GM23338 (cell line): Measurements from ENCODE around the gene VSX1. TPM values are rescaled to one million over a fixed set of nuclear protein-coding genes. Genes with fewer than 3 reads are reported as not detected.

Experiments
- ATAC-seq: fragments of 200-7000 bp; cut with Tn5 transposase; 3 replicates; pipeline ENCODE4 v1.9.1; 2020
- DNase-seq: peaks from one replicate; pipeline ENCODE4 v3.0.0-alpha.2; 2015; ENCODE audit warnings: low spot score
- H2AFZ ChIP-seq: fragments of 200-600 bp; sonication (generic); 2 replicates; pipeline ENCODE4 v1.8.0; 2016; ENCODE audit warnings: antibody characterized with exemption, mild to moderate bottlenecking, moderate library complexity
- H3F3A ChIP-seq: fragments of 200-600 bp; sonication (generic); replicated peaks from 2 replicates; pipeline ENCODE4 v1.8.0; 2017; ENCODE audit warnings: antibody characterized with exemption, mixed run types, low read depth
- H3K27ac ChIP-seq: fragments of 200-600 bp; sonication (generic); 2 replicates; pipeline ENCODE4 v1.6.1; 2016; ENCODE audit warnings: low read depth
- H3K27me3 ChIP-seq: fragments of 200-600 bp; sonication (generic); 2 replicates; pipeline ENCODE4 v1.8.0; 2016; ENCODE audit warnings: mild to moderate bottlenecking, mixed run types, moderate library complexity; ENCODE audit not compliant: insufficient read depth
- H3K36me3 ChIP-seq: fragments of 200-600 bp; sonication (generic); 2 replicates; pipeline ENCODE4 v1.8.0; 2016; ENCODE audit warnings: mild to moderate bottlenecking; ENCODE audit not compliant: insufficient read depth
- H3K4me1 ChIP-seq: fragments of 200-600 bp; sonication (generic); 2 replicates; pipeline ENCODE4 v1.8.0; 2016; ENCODE audit warnings: mild to moderate bottlenecking, moderate library complexity; ENCODE audit not compliant: insufficient read depth
- H3K4me2 ChIP-seq: fragments of 200-600 bp; sonication (generic); 2 replicates; pipeline ENCODE4 v1.7.1; 2017; ENCODE audit warnings: mixed run types
- H3K4me3 ChIP-seq: fragments of 200-600 bp; sonication (generic); 2 replicates; pipeline ENCODE4 v1.6.1; 2016; ENCODE audit warnings: mixed run types
- H3K79me2 ChIP-seq: fragments of 200-600 bp; sonication (generic); replicated peaks from 2 replicates; pipeline ENCODE4 v1.8.0; 2017; ENCODE audit warnings: mild to moderate bottlenecking; ENCODE audit not compliant: insufficient read depth
- H3K9me2 ChIP-seq: fragments of 200-600 bp; sonication (generic); 2 replicates; pipeline ENCODE4 v1.8.0; 2017; ENCODE audit not compliant: insufficient read depth
- H4K20me1 ChIP-seq: fragments of 200-600 bp; sonication (generic); replicated peaks from 2 replicates; pipeline ENCODE4 v1.8.0; 2017; ENCODE audit warnings: mild to moderate bottlenecking; ENCODE audit not compliant: insufficient read depth
- H3K27ac Mint-ChIP-seq: 2 replicates; pipeline ENCODE4 v1.8.0; 2020; ENCODE audit warnings: inconsistent platforms, mild to moderate bottlenecking, moderate library complexity, mixed read lengths
- H3K27me3 Mint-ChIP-seq: 3 replicates; pipeline ENCODE4 v1.8.0; 2022; ENCODE audit warnings: low read depth, mild to moderate bottlenecking, moderate library complexity, mixed read lengths, inconsistent platforms; ENCODE audit not compliant: insufficient read depth, poor library complexity
- H3K36me3 Mint-ChIP-seq: 3 replicates; pipeline ENCODE4 v1.8.0; 2021; ENCODE audit warnings: low read depth, mild to moderate bottlenecking, inconsistent platforms, moderate library complexity, mixed read lengths
- H3K4me1 Mint-ChIP-seq: 3 replicates; pipeline ENCODE4 v1.8.0; 2020; ENCODE audit warnings: mild to moderate bottlenecking, inconsistent platforms, mixed read lengths
- H3K4me3 Mint-ChIP-seq: 3 replicates; pipeline ENCODE4 v1.8.0; 2021; ENCODE audit warnings: moderate library complexity, mild to moderate bottlenecking, inconsistent platforms, mixed read lengths
- H3K9me3 Mint-ChIP-seq: 3 replicates; pipeline ENCODE4 v1.8.0; 2020; ENCODE audit warnings: moderate library complexity, mild to moderate bottlenecking, inconsistent platforms, mixed read lengths
- JUNB ChIP-seq: IDR thresholded peaks from one replicate; pipeline ENCODE4 v1.6.1; 2016; ENCODE audit warnings: antibody characterized with exemption; ENCODE audit not compliant: unreplicated experiment
- POLR2AphosphoS5 ChIP-seq: IDR thresholded peaks from 2 replicates; pipeline ENCODE4 v1.6.1; 2016; ENCODE audit warnings: antibody characterized with exemption, low read depth
- REST ChIP-seq: IDR thresholded peaks from one replicate; pipeline ENCODE4 v1.6.1; 2018; ENCODE audit warnings: antibody characterized with exemption; ENCODE audit not compliant: unreplicated experiment
- ZNF462 ChIP-seq: fragments of 250-450 bp; sonication (Bioruptor Pico); IDR thresholded peaks from 2 replicates; pipeline ENCODE4 v1.5.0; 2020; ENCODE audit warnings: mild to moderate bottlenecking, moderate library complexity
- polyA plus RNA-seq: library from polyadenylated mRNA; unstranded; fragments of >200 nt; fragmentation: Nextera tagmentation; extraction: Ambion mirVana; gene quantifications from 2 replicates; pipeline ENCODE4 v1.2.1, GENCODE V29; 2016
- total RNA-seq: library from RNA; depleted of rRNA; stranded (reverse); fragments of >200 nt; shearing (Covaris generic); gene quantifications from 2 replicates; pipeline ENCODE4 v1.2.3, GENCODE V29; 2014

The VSX1 gene
- total and polyA plus RNA-seq, 2 experiments from 2014 or later = 0.73 TPM; not detected in 1

DNA sequence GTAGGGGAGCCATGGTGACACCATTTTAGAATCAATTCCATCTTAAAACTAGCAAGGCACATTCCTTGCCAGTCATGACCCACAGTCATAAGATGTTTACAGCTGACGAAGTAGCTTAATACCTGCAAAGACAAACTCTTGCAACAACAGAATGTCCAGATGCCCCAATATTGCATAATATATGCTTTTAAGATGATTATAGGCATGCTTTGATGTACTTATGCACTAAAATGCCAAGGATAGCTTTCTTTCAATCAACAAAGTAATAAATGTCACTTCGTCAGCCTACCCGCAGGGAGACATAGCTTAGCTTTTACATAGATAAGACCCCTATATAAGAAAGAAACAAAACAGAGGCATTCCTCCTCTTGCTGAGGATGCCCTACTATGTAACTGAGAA, 50.7 kb downstream of the VSX1 start (continued):
- no peak for TF ChIP-seq ZNF462 (CRISPR knock-in tag)
- TF ChIP-seq REST = no peak
- TF ChIP-seq JUNB = no peak
- no peak for TF ChIP-seq POLR2AphosphoS5

DNA sequence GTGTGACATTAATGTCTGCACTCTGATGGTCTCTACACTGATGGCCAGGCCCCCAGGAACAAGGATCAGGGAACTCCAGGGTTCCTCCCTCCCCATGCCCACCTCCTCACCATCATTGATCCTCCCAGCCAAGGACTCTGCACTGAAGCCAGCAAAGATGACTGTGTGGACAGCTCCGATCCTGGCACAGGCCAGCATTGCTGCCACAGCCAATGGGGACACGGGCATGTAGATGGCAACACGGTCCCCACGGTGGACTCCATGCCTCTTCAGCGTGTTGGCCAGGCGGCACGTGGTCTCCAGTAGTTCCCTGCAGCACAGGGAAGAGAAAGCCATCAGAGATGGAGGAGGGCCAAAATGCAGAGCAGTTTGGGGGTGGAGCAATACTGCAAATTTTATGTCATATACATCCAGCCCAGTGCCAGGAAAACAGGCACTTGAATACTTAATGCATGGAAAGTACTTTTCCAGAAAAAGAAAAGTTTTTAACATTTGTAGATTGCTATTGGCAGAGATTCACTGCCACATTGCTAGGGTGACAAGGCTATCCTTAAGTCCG, 51.2 kb downstream of the VSX1 start:
- no peak overlapping the region for H3K4me2 ChIP-seq
- no peak for TF ChIP-seq ZNF462 (CRISPR knock-in tag)

More for the DNA sequence above, 51.2 kb downstream of the VSX1 start:
- Histone ChIP-seq H3K27me3 (no peaks in the 10 kb centered on the region), H2AFZ (no peak overlapping the region), H3K4me1 (no peaks in the 10 kb centered on the region; the same call in 1 of the 2 replicates), H3K9me2 (peaks cover 4% of the 10 kb centered on the region; the same call in 1 of the 2 replicates), H4K20me1 (no peaks in the 10 kb centered on the region), H3K27ac (no peak overlapping the region), H3K4me3 (no peak overlapping the region), H3K79me2 (no peaks in the 10 kb centered on the region), H3F3A (no peaks in the 10 kb centered on the region), H3K36me3 (no peaks in the 10 kb centered on the region)
- H3K4me3 Mint-ChIP-seq = no peak overlapping the region
- DNase-seq = no peak
- no peaks in the 10 kb centered on the region; the same call in 2 of the 3 replicates for H3K9me3 Mint-ChIP-seq
- peaks cover 15% of the 10 kb centered on the region for H3K4me1 Mint-ChIP-seq
- no peak for ATAC-seq
- H3K36me3 Mint-ChIP-seq = no peaks in the 10 kb centered on the region
- no peak overlapping the region for H3K27ac Mint-ChIP-seq
- H3K27me3 Mint-ChIP-seq = peaks cover 8% of the 10 kb centered on the region
